GM12873 (cell line): ENCODE measurements around the gene DSCAML1.

Source experiments
- TF ChIP-seq, protein P1 (sequence below): IDR thresholded peaks from 2 replicates; pipeline ENCODE4 v1.5.1; 2012; ENCODE audit warnings: low read depth, mild to moderate bottlenecking, moderate library complexity, low read length, control low read depth; ENCODE audit not compliant: insufficient read depth; ENCODE audit errors: missing control alignments

Gene DSCAML1

DNA sequence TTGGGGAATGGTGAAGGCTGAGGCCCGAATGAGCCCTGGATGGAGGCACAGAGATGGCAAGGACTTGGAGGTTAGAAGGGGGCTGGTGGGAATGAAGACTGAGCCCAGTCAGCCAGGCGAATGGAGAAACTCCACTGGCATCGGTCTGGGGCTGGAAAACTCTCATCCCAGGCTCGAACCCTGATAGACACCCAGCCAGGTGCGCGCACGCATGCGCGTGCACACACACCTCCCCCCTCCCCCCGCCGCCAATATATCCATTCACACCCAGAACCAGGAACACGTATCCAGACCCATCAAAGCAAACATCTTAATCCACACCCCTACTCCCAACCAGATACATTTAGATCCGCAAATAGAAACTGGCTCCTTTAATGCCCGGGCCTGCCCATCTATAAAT, 330.1 kb downstream of the DSCAML1 start:
- TF ChIP-seq, protein P1, sequence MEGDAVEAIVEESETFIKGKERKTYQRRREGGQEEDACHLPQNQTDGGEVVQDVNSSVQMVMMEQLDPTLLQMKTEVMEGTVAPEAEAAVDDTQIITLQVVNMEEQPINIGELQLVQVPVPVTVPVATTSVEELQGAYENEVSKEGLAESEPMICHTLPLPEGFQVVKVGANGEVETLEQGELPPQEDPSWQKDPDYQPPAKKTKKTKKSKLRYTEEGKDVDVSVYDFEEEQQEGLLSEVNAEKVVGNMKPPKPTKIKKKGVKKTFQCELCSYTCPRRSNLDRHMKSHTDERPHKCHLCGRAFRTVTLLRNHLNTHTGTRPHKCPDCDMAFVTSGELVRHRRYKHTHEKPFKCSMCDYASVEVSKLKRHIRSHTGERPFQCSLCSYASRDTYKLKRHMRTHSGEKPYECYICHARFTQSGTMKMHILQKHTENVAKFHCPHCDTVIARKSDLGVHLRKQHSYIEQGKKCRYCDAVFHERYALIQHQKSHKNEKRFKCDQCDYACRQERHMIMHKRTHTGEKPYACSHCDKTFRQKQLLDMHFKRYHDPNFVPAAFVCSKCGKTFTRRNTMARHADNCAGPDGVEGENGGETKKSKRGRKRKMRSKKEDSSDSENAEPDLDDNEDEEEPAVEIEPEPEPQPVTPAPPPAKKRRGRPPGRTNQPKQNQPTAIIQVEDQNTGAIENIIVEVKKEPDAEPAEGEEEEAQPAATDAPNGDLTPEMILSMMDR: no peak

DNA sequence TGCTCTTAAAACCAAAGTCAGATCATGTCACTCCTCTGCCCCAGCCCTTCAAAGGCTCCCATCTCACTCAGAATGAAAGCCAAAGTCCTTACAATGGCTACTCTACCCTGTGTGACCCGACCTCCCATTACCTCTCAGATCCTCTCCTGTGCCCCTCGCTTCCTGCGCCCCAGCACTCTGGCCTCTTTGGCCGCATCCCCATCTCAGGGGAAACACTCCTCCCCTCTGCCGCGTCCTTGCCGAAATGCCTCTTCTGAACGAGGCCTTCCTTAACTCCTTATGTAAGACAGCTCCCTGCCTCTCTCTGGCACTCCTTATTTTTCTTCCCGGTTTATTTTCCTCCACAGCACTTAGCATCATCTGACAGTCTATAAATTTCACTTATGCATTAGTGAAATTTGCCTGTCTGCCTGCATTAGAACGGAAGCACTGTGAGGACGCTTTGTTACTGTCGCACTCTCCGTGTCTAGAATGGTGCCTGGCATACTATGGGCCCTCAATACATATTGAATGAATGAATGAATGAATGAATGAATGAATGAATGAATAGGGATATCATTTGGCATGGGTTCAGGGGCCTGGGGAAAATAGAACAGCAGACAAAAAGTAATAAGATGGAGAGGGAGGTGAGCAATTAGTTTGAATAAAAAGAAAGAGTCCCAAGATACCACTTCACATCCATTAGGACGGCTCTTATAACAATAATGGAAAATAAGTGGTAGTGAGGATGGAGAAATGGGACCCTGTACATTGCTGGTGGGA, 331.6 kb downstream of the DSCAML1 start:
- TF ChIP-seq, protein P1: no peak

GRCh38 chr11:117464778-117465177, 332.2 kb downstream of the DSCAML1 start:
- TF ChIP-seq, protein P1: no peak

DNA sequence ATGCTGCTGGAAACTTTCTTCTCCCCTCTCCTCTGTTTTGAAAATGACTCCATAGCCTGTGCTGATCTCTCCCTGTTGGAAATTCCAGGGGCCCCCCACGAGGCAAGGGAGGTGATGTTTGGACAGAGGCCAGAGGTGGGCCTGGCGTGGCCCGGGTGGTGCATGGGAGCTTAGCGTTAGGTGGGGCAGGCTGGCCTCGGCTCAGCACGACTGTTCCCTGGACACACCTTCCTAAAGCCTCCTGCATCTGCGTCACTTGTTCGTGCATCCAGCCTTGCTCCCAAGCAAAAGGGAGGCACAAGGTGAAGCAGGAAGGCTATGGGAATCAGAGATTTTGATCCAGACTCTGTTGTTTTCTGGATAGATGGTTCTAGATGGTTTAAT, 334.2 kb downstream of the DSCAML1 start:
- TF ChIP-seq, protein P1: no peak

- TF ChIP-seq, protein P1: no peak
Observed at GRCh38 chr11:117462183-117462863, 334.7 kb downstream of the DSCAML1 start.

- TF ChIP-seq, protein P1: no peak
Observed at GRCh38 chr11:117461396-117462182, 335.4 kb downstream of the DSCAML1 start.

DNA sequence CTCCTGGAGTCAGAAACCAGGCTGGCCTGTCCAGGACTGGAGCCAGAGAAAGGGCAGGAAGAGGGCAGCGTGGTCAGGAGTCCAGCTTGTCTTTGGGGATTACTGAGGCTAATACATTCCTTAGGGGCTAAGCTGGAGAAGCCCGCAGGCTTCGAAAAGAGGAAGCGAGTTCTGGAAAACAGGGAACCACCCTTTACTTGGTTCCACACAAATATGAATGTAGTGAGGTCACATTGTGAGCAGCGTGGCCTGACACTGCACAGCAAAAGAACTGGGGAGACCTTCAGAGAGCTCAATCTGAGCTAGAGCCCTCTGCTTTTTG, 337.1 kb downstream of the DSCAML1 start:
- TF ChIP-seq, protein P1: no peak
